Neural cell (in vitro differentiated cells): ENCODE results near the gene ELP4.
A peak's percentile ranks its signal among the peaks of the same experiment; 100 is the strongest.

Experiments
- EP300 ChIP-seq: fragments of 450-650 bp; conservative IDR thresholded peaks from 2 replicates; pipeline ENCODE4 v1.6.1; 2014; ENCODE audit warnings: antibody characterized with exemption, mild to moderate bottlenecking, moderate library complexity; ENCODE audit not compliant: poor library complexity, severe bottlenecking
- EZH2 ChIP-seq: fragments of 200-600, 300-800 bp; shearing (Covaris generic), sonication (generic); IDR thresholded peaks from 2 replicates; pipeline ENCODE4 v1.6.1; 2014; ENCODE audit warnings: antibody characterized with exemption, low read length, borderline replicate concordance, mild to moderate bottlenecking; ENCODE audit not compliant: insufficient read depth, poor library complexity, severe bottlenecking
- POLR2AphosphoS5 ChIP-seq: IDR thresholded peaks from 2 replicates; pipeline ENCODE4 v1.6.1; 2012
- REST ChIP-seq: IDR thresholded peaks from 2 replicates; pipeline ENCODE4 v1.6.1; 2012; ENCODE audit warnings: borderline replicate concordance
- SMC3 ChIP-seq: fragments of 450-650 bp; conservative IDR thresholded peaks from 2 replicates; pipeline ENCODE4 v1.6.1; 2014; ENCODE audit warnings: antibody characterized with exemption, mild to moderate bottlenecking, moderate library complexity; ENCODE audit not compliant: poor library complexity
- TF ChIP-seq, protein P1 (sequence below): fragments of 450-650 bp; IDR thresholded peaks from 2 replicates; pipeline ENCODE4 v1.5.1; 2014; ENCODE audit warnings: antibody characterized with exemption, mild to moderate bottlenecking, moderate library complexity; ENCODE audit not compliant: poor library complexity, severe bottlenecking

DNA sequence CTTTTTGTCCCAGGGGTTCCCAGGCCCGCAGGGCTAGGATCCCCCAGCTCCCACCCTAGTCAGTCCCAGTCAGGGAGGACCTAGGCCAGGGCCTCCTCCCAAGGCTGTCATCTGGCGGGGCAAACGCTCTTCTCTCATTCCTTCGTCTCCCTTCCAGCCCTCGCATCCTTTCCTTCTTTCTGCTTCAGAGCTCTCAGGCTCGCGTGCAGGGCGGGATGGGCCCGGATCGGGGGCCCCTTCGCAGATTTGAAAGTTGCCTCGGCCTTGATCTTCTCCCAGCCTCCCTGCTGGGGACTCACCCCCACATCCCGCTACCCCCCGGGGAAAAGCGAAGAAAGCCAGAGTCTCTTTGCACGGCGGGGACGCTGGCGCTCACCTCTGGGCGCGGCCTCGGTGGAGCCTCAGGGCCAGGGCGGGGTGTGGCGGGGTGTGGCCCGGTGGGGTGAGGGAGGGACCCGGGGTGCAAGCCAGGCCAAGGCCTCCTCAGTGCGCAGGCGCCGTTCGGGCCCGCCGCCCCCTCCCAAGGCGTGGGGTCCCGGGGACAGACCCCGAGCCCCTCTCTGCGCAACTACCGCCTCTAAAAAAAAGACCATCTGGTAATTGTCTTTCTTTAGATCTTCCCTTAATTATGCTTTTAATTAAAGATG is 316.4 kb downstream of the ELP4 start:
- TF ChIP-seq, protein P1, sequence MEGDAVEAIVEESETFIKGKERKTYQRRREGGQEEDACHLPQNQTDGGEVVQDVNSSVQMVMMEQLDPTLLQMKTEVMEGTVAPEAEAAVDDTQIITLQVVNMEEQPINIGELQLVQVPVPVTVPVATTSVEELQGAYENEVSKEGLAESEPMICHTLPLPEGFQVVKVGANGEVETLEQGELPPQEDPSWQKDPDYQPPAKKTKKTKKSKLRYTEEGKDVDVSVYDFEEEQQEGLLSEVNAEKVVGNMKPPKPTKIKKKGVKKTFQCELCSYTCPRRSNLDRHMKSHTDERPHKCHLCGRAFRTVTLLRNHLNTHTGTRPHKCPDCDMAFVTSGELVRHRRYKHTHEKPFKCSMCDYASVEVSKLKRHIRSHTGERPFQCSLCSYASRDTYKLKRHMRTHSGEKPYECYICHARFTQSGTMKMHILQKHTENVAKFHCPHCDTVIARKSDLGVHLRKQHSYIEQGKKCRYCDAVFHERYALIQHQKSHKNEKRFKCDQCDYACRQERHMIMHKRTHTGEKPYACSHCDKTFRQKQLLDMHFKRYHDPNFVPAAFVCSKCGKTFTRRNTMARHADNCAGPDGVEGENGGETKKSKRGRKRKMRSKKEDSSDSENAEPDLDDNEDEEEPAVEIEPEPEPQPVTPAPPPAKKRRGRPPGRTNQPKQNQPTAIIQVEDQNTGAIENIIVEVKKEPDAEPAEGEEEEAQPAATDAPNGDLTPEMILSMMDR = no peak
- TF ChIP-seq REST = no peak
- no peak for TF ChIP-seq POLR2AphosphoS5
- peak; percentile 2 for TF ChIP-seq EZH2
- TF ChIP-seq SMC3 = no peak
- TF ChIP-seq EP300 = no peak
